Measurements from ENCODE around the gene KCTD16.

KCTD16 gene

GRCh38 chr5:144318460-144318859, 147.8 kb downstream of the KCTD16 start:
- no peaks in the 10 kb centered on the region for H3K36me3 ChIP-seq (ENCODE audit: control insufficient read depth in 2 of 2, insufficient read depth in 1 of 2, low read length in 2 of 2)
- POLR2A ChIA-PET = no interaction called here
- TF ChIP-seq ZNF211 (tag by site-specific recombination; IDR thresholded peaks at IDR 0.05; ENCODE audit: low read depth) (no peak), ZNF610 (tag by site-specific recombination; IDR thresholded peaks at IDR 0.05; ENCODE audit: borderline replicate concordance) (no peak), ZBTB48 (tag by site-specific recombination; IDR thresholded peaks at IDR 0.05) (no peak), ZNF707 (tag by site-specific recombination; IDR thresholded peaks at IDR 0.05) (no peak), ZNF394 (tag by site-specific recombination; IDR thresholded peaks at IDR 0.05; ENCODE audit: borderline replicate concordance) (no peak), SCRT2 (tag by site-specific recombination; IDR thresholded peaks at IDR 0.05) (no peak), PRDM2 (tag by site-specific recombination; IDR thresholded peaks at IDR 0.05; ENCODE audit: borderline replicate concordance) (no peak), KLF1 (tag by site-specific recombination; IDR thresholded peaks at IDR 0.05) (no peak), ZSCAN18 (tag by site-specific recombination; IDR thresholded peaks at IDR 0.05) (no peak), ZNF350 (tag by site-specific recombination; IDR thresholded peaks at IDR 0.05) (no peak), ZNF843 (tag by site-specific recombination; IDR thresholded peaks at IDR 0.05) (no peak), ZNF548 (tag by site-specific recombination; IDR thresholded peaks at IDR 0.05) (no peak), ZFP3 (tag by site-specific recombination; IDR thresholded peaks at IDR 0.05; ENCODE audit: low read depth) (no peak), ZNF664 (tag by site-specific recombination; IDR thresholded peaks at IDR 0.05) (no peak)
- CTCF ChIA-PET = no interaction called here
- H3K27ac ChIP-seq (ENCODE audit: extremely low read depth, low read depth, low read length) = no peak overlapping the region
- H3K9me3 ChIP-seq (ENCODE audit: control insufficient read depth, insufficient read depth, low read depth, low read length) = no peaks in the 10 kb centered on the region
- H3K4me3 ChIP-seq (ENCODE audit: low read depth, low read length) = no peak overlapping the region
- no peaks in the 10 kb centered on the region for H3K4me1 ChIP-seq (ENCODE audit: control insufficient read depth, insufficient read depth, low read length)

GRCh38 chr5:144323181-144323580, 152.5 kb downstream of the KCTD16 start:
- CTCF ChIA-PET = interaction anchor here (0.7 kb wide), 1 partner anchor 1657 kb away, joined by 6 read pairs; no protein-coding TSS in a partner anchor
- no peaks in the 10 kb centered on the region for H3K9me3 ChIP-seq (ENCODE audit: control insufficient read depth, insufficient read depth, low read depth, low read length)
- no peak overlapping the region for H3K27ac ChIP-seq (ENCODE audit: extremely low read depth, low read depth, low read length)
- no peaks in the 10 kb centered on the region for H3K36me3 ChIP-seq (ENCODE audit: control insufficient read depth in 2 of 2, insufficient read depth in 1 of 2, low read length in 2 of 2)
- no peaks in the 10 kb centered on the region for H3K4me1 ChIP-seq (ENCODE audit: control insufficient read depth, insufficient read depth, low read length)
- TF ChIP-seq ZNF670 (tag by site-specific recombination; IDR thresholded peaks at IDR 0.05; ENCODE audit: low read depth) (no peak), ZNF311 (tag by site-specific recombination; IDR thresholded peaks at IDR 0.05; ENCODE audit: borderline replicate concordance) (no peak), ZNF785 (tag by site-specific recombination; IDR thresholded peaks at IDR 0.05) (no peak), ZBTB11 (tag by site-specific recombination; conservative IDR thresholded peaks at IDR 0.05; ENCODE audit: low read depth) (no peak), ZBTB21 (tag by site-specific recombination; IDR thresholded peaks at IDR 0.05) (no peak), ZNF629 (tag by site-specific recombination; IDR thresholded peaks at IDR 0.05) (no peak), HOXC10 (CRISPR knock-in tag; IDR thresholded peaks at IDR 0.05) (no peak), OSR2 (tag by site-specific recombination; IDR thresholded peaks at IDR 0.05) (no peak)
- POLR2A ChIA-PET = no interaction called here
- H3K4me3 ChIP-seq (ENCODE audit: low read depth, low read length) = no peak overlapping the region
